Endothelial cell of umbilical vein (primary cell): ENCODE measurements around the gene PSORS1C1.
"Not testable (repeated sequence)": the region's sequence is repeated elsewhere in the genome, so short reads cannot be mapped to it uniquely, and the experiment has no call there.

Source experiments
- EZH2 ChIP-seq: IDR thresholded peaks from 2 replicates; pipeline ENCODE4 v1.6.1; 2012; ENCODE audit warnings: borderline replicate concordance, low read depth, mild to moderate bottlenecking, moderate library complexity, low read length, inconsistent platforms; ENCODE audit not compliant: severe bottlenecking
- GATA2 ChIP-seq: IDR thresholded peaks from 2 replicates; pipeline ENCODE4 v1.7.0; 2011; ENCODE audit warnings: low read depth, mild to moderate bottlenecking, moderate library complexity, mixed read lengths, low read length; ENCODE audit not compliant: insufficient read length, insufficient read depth
- POLR2A ChIP-seq: IDR thresholded peaks from 2 replicates; pipeline ENCODE4 v1.6.1; 2012; ENCODE audit warnings: low read depth, mild to moderate bottlenecking, control low read depth, low read length
- TF ChIP-seq, protein P1 (sequence below), 2 donors: IDR thresholded peaks; 1 replicate in 1 of 2; 2 replicates in 1 of 2; pipeline ENCODE4 v1.5.1; 2011; ENCODE audit warnings: low read length in 2 of 2, mild to moderate bottlenecking in 2 of 2, moderate library complexity in 2 of 2, control low read depth in 1 of 2, inconsistent platforms in 1 of 2, low read depth in 1 of 2; ENCODE audit not compliant: insufficient read depth in 1 of 2; ENCODE audit errors: extremely low read depth in 1 of 2

DNA sequence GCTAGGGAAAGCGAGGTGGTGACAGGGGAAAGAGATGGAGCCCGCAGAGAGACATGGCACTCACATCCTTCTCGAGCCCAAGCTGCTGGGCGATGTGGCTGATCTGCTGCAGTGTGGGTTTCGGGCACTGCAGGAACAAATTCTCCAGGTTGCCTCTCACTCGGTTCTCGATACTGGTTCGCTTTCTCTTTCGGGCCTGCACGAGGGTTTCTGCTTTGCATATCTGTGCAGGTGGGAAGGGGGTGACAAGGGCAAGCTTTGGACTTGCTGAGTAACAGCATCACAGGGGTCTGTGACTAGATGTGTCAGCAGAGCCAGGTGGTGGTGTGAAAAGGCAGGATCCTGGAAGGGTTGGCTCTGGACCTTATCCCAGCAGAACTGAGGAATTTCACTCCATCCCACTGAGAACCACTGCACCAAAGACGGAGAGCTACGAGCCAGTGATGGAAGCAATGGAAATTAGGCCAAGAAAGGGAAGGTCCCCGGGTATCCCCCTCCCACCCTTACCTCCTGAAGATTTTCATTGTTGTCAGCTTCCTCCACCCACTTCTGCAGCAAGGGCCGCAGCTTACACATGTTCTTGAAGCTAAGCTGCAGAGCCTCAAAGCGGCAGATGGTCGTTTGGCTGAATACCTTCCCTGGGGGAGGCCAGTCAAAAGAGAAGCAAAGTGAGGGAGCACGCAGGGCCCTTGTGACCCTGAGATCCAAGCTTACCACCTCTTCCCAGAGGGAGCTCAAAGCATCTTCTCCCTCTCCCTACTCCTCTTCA, 50.6 kb downstream of the PSORS1C1 start:
- TF ChIP-seq EZH2, POLR2A, GATA2: not testable (repeated sequence)
- TF ChIP-seq, protein P1, sequence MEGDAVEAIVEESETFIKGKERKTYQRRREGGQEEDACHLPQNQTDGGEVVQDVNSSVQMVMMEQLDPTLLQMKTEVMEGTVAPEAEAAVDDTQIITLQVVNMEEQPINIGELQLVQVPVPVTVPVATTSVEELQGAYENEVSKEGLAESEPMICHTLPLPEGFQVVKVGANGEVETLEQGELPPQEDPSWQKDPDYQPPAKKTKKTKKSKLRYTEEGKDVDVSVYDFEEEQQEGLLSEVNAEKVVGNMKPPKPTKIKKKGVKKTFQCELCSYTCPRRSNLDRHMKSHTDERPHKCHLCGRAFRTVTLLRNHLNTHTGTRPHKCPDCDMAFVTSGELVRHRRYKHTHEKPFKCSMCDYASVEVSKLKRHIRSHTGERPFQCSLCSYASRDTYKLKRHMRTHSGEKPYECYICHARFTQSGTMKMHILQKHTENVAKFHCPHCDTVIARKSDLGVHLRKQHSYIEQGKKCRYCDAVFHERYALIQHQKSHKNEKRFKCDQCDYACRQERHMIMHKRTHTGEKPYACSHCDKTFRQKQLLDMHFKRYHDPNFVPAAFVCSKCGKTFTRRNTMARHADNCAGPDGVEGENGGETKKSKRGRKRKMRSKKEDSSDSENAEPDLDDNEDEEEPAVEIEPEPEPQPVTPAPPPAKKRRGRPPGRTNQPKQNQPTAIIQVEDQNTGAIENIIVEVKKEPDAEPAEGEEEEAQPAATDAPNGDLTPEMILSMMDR (IDR thresholded peaks at IDR 0.05; ENCODE audit: extremely low read depth in 1 of 2, insufficient read depth in 1 of 2, low read depth in 1 of 2, low read length in 2 of 2): not testable (repeated sequence)
